ENCODE data around the gene RSPH6A. TPM values are rescaled to one million over a fixed set of nuclear protein-coding genes. Genes with fewer than 3 reads are reported as not detected.
A peak's percentile ranks its signal among the peaks of the same experiment; 100 is the strongest.

Gene RSPH6A
- total and polyA plus RNA-seq, 2 experiments from 2014 or later, result not detected

DNA sequence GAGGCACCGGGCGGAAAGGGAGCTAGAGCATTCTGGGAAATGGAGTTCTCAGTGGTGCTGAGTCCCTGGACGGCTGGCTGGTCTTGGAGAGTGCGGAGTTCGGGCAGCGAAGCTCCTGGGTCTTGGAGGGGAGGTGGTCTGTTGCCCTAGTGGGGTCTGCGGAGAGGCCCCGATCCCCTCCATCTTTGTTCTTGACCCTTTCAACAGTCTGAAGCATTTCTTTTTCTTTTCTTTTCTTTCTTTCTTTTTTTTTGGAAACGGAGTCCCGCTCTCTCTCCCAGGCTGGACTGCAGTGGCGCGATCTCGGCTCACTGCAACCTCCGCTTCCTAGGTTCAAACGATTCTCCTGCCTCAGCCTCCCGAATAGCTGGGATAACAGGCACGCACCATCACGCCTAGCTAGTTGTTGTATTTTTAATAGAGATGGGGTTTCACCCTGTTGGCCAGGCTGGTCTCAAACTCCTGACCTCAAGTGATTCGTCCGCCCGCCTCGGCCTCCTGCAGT is 48.3 kb upstream of the RSPH6A start:
- TF ChIP-seq, protein P1, sequence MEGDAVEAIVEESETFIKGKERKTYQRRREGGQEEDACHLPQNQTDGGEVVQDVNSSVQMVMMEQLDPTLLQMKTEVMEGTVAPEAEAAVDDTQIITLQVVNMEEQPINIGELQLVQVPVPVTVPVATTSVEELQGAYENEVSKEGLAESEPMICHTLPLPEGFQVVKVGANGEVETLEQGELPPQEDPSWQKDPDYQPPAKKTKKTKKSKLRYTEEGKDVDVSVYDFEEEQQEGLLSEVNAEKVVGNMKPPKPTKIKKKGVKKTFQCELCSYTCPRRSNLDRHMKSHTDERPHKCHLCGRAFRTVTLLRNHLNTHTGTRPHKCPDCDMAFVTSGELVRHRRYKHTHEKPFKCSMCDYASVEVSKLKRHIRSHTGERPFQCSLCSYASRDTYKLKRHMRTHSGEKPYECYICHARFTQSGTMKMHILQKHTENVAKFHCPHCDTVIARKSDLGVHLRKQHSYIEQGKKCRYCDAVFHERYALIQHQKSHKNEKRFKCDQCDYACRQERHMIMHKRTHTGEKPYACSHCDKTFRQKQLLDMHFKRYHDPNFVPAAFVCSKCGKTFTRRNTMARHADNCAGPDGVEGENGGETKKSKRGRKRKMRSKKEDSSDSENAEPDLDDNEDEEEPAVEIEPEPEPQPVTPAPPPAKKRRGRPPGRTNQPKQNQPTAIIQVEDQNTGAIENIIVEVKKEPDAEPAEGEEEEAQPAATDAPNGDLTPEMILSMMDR (IDR thresholded peaks at IDR 0.05; ENCODE audit: poor library complexity), result no peak
- no peak for TF ChIP-seq EZH2 (IDR thresholded peaks at IDR 0.05; ENCODE audit: borderline replicate concordance)
- no peak for TF ChIP-seq EZH2phosphoT487 (IDR thresholded peaks at IDR 0.05; ENCODE audit: low read depth, severe bottlenecking, unreplicated experiment)
- Histone ChIP-seq H3K36me3 (replicated peaks; ENCODE audit: insufficient read depth, low read depth) (no peaks in the 10 kb centered on the region), H3K79me2 (peaks cover 75% of the 10 kb centered on the region), H4K20me1 (ENCODE audit: insufficient read depth, poor library complexity, severe bottlenecking) (no peaks in the 10 kb centered on the region), H3K4me3 (no peak overlapping the region), H3K9me3 (ENCODE audit: low read depth) (no peaks in the 10 kb centered on the region), H3K9me2 (replicated peaks; ENCODE audit: insufficient read depth) (no peaks in the 10 kb centered on the region), H3K27ac (peak overlapping the region; percentile 69), H3K4me2 (peak overlapping the region; percentile 72), H2AFZ (peak overlapping the region; percentile 43), H3K27me3 (peaks cover 13% of the 10 kb centered on the region), H3K4me1 (ENCODE audit: insufficient read depth) (peaks cover 6% of the 10 kb centered on the region)
- WGBS (ENCODE audit: low lambda C conversion rate, missing lambda C conversion rate), result 12% methylated on average over 21 of the region's 22 CpGs
- DNase-seq (ENCODE audit: low spot score), result no peak

DNA sequence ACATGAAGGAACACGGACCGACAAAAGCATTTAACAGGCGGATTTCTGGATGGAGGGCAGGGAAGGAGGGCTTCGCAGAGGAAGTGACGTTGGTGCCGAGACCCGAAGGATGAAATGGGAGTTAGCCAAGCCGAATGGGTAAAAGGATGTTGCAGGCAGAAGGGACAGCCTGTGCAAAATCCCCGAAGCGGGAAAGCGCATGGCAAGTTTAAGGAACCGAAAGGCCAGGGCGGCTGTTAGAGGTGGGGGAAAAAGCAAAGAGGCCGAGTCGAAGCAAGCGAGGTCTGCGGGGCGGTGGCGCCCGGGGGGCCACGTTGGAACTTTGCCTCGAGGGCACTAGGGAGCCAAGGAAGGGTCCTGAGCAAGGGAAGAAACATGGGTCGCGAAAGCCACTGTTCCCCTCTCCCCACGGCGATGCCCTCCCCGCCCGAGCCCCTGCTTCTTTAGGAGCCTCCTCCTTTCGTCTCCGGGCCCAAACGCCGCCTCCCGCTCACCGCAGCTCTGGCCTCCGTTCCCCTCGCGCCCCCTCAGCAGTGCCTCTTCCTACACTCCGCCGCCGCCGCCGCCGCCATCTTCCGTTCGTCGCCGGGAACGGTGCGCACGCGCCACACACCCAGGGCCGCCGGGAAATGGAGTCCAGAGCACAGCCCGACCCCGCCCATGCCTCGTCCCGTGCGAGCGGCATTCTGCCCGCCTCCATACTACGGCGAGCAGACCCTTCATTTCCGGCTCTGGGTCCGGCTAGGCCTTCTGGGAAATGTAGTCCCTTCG is 47.6 kb upstream of the RSPH6A start, which contains the start of gene SYMPK:
SYMPK (minus strand) TSS at position 584 of the 771 bp plus-strand sequence. CDS start 8,652 bp downstream, outside the sequence.
- under 1% methylated on average over 56 of the region's 65 CpGs for WGBS (ENCODE audit: low lambda C conversion rate, missing lambda C conversion rate)
- Histone ChIP-seq H3K9me3 (ENCODE audit: low read depth) (no peaks in the 10 kb centered on the region), H3K4me2 (peak within 1 kb of the TSS; percentile 74), H3K27ac (peak within 1 kb of the TSS; percentile 88), H2AFZ (peak within 1 kb of the TSS; percentile 44), H3K4me3 (peak within 1 kb of the TSS; percentile 47), H3K9me2 (replicated peaks; ENCODE audit: insufficient read depth) (no peaks in the 10 kb centered on the region), H3K36me3 (replicated peaks; ENCODE audit: insufficient read depth, low read depth) (no peaks in the 10 kb centered on the region), H3K27me3 (peaks cover 13% of the 10 kb centered on the region), H3K79me2 (peaks cover 76% of the 10 kb centered on the region), H3K4me1 (ENCODE audit: insufficient read depth) (peaks cover 6% of the 10 kb centered on the region), H4K20me1 (ENCODE audit: insufficient read depth, poor library complexity, severe bottlenecking) (no peaks in the 10 kb centered on the region)
- peak; percentile 99 for DNase-seq (ENCODE audit: low spot score)
- no peak for TF ChIP-seq EZH2 (IDR thresholded peaks at IDR 0.05; ENCODE audit: borderline replicate concordance)
- TF ChIP-seq EZH2phosphoT487 (IDR thresholded peaks at IDR 0.05; ENCODE audit: low read depth, severe bottlenecking, unreplicated experiment), result no peak
- TF ChIP-seq, protein P1 (IDR thresholded peaks at IDR 0.05; ENCODE audit: poor library complexity), result no peak

DNA sequence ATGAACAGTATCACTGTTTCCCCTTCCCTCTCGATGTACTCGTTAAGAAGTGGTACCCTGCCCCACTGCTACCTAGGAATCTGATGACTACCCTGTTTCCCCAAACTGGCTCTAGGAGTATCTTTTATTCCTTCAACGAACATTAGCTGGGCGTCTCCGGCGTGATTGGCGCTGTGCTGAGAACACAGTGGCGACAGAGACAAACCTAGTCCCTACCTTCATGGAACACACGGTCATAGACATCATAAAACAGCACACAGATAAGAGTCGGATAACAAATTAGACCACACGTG is 47.1 kb upstream of the RSPH6A start:
- H4K20me1 ChIP-seq (ENCODE audit: insufficient read depth, poor library complexity, severe bottlenecking), result no peaks in the 10 kb centered on the region
- H3K9me3 ChIP-seq (ENCODE audit: low read depth), result no peaks in the 10 kb centered on the region
- H3K27ac ChIP-seq, result peak overlapping the region; percentile 88
- under 1% methylated on average over 11 of the region's 11 CpGs for WGBS (ENCODE audit: low lambda C conversion rate, missing lambda C conversion rate)
- H3K4me2 ChIP-seq, result peak overlapping the region; percentile 74
- H2AFZ ChIP-seq, result peak overlapping the region; percentile 44
- DNase-seq (ENCODE audit: low spot score), result no peak
- peak overlapping the region; percentile 47 for H3K4me3 ChIP-seq
- H3K9me2 ChIP-seq (replicated peaks; ENCODE audit: insufficient read depth), result no peaks in the 10 kb centered on the region
- H3K4me1 ChIP-seq (ENCODE audit: insufficient read depth), result peaks cover 6% of the 10 kb centered on the region
- TF ChIP-seq, protein P1 (IDR thresholded peaks at IDR 0.05; ENCODE audit: poor library complexity), result no peak
- TF ChIP-seq EZH2phosphoT487 (IDR thresholded peaks at IDR 0.05; ENCODE audit: low read depth, severe bottlenecking, unreplicated experiment) (no peak), EZH2 (IDR thresholded peaks at IDR 0.05; ENCODE audit: borderline replicate concordance) (no peak)
- peaks cover 74% of the 10 kb centered on the region for H3K79me2 ChIP-seq
- H3K27me3 ChIP-seq, result peaks cover 13% of the 10 kb centered on the region
- H3K36me3 ChIP-seq (replicated peaks; ENCODE audit: insufficient read depth, low read depth), result no peaks in the 10 kb centered on the region

Measured in hepatocyte (in vitro differentiated cells).